Activated CD4-positive, alpha-beta T cell treated with anti-CD3 and anti-CD28 coated beads for 24 hours (primary cell): Measurements from ENCODE around the gene METTL6.
"Not testable (repeated sequence)": the region's sequence is repeated elsewhere in the genome, so short reads cannot be mapped to it uniquely, and the experiment has no call there.

Source experiments
- DNase-seq, 2 donors: peaks; one replicate each; pipeline ENCODE4 v3.0.0-alpha.2; 2020; ENCODE audit warnings: low read depth in 2 of 2

METTL6 gene

GRCh38 chr3:15451216-15452113, 24.1 kb upstream of the METTL6 start:
- no peak for DNase-seq

- no peak for DNase-seq
Measured at GRCh38 chr3:15450438-15451215, 23.3 kb upstream of the METTL6 start.

- no peak for DNase-seq
Measured at GRCh38 chr3:15449489-15450224, 22.3 kb upstream of the METTL6 start.

GRCh38 chr3:15443826-15444524, 16.6 kb upstream of the METTL6 start:
- no peak for DNase-seq

- no peak for DNase-seq
Measured at GRCh38 chr3:15440891-15441290, 13.5 kb upstream of the METTL6 start.

GRCh38 chr3:15439476-15439875, 12.1 kb upstream of the METTL6 start:
- DNase-seq = no peak

- no peak for DNase-seq
Measured at GRCh38 chr3:15438983-15439382, 11.6 kb upstream of the METTL6 start.

GRCh38 chr3:15436246-15436645, 8.9 kb upstream of the METTL6 start:
- DNase-seq = no peak

GRCh38 chr3:15434756-15435155, 7.4 kb upstream of the METTL6 start:
- no peak for DNase-seq

- no peak for DNase-seq
Measured at GRCh38 chr3:15433531-15433930, 6.2 kb upstream of the METTL6 start.

- DNase-seq = no peak
Measured at GRCh38 chr3:15431256-15431837, 4.0 kb upstream of the METTL6 start.

- no peak for DNase-seq
Measured at GRCh38 chr3:15430624-15431023, 3.3 kb upstream of the METTL6 start.

GRCh38 chr3:15429080-15429479, 1.7 kb upstream of the METTL6 start:
- DNase-seq = no peak

GRCh38 chr3:15428539-15428938, 1.2 kb upstream of the METTL6 start:
- peak in 1 of 2 donors; percentile 17 for DNase-seq

- no peak for DNase-seq
Measured at GRCh38 chr3:15427981-15428380, 637 bp upstream of the METTL6 start.

- DNase-seq = no peak
Measured at GRCh38 chr3:15426579-15427118, 695 bp downstream of the METTL6 start.

- no peak for DNase-seq
Measured at GRCh38 chr3:15420871-15421270, 6.5 kb downstream of the METTL6 start.

- DNase-seq = not testable (repeated sequence)
Measured at GRCh38 chr3:15410966-15411365, 16.4 kb downstream of the METTL6 start.

GRCh38 chr3:15409774-15410173, 17.6 kb downstream of the METTL6 start:
- DNase-seq = no peak

- no peak for DNase-seq
Measured at GRCh38 chr3:15409239-15409638, 18.1 kb downstream of the METTL6 start.
